Left ventricle myocardium superior (tissue), 1 donor: ENCODE measurements around the gene SLC66A2. TPM values are rescaled to one million over a fixed set of nuclear protein-coding genes. Genes with fewer than 3 reads are reported as not detected.

Source experiments
- ATAC-seq: fragments of 200-7000 bp; cut with Tn5 transposase; one replicate; pipeline ENCODE4 v1.9.1; 2020; ENCODE audit warnings: mild to moderate bottlenecking, moderate library complexity
- DNase-seq: peaks from one replicate; pipeline ENCODE4 v3.0.0-alpha.2; 2020
- intact Hi-C: fragments of 100-400 bp; cut with micrococcal nuclease; formaldehyde crosslinking; loops from one replicate; pipeline ENCODE4 v1.11.0; 2022
- total RNA-seq: library from RNA; stranded (reverse); fragmentation: NEBNext Ultra II Directional; extraction: Animal tissue kit (Norgen Biotek cat#: 25700); gene quantifications from one replicate; pipeline ENCODE4 v1.2.1, GENCODE V29; 2021
- donor health status: DM: no; HTN: yes; CAD: no; lungs with severe emphysema.

SLC66A2 gene
- total RNA-seq, 1 donor from 2014 or later: 28.9 TPM

- intact Hi-C loops: no loop called here
- DNase-seq (peak; percentile 18), ATAC-seq (no peak)
Observed at GRCh38 chr18:79864006-79864725, 87.3 kb downstream of the SLC66A2 start.

- intact Hi-C loops: no loop called here
- ATAC-seq: no peak
- DNase-seq: peak; percentile 16
Observed at GRCh38 chr18:79863161-79864005, 88.1 kb downstream of the SLC66A2 start.

- intact Hi-C loops: no loop called here
- DNase-seq: peak; percentile 7
- ATAC-seq: no peak
Observed at GRCh38 chr18:79862562-79862961, 88.9 kb downstream of the SLC66A2 start.

- ATAC-seq: no peak
- intact Hi-C loops: no loop called here
- no peak for DNase-seq
Observed at GRCh38 chr18:79861687-79862086, 89.8 kb downstream of the SLC66A2 start.

- intact Hi-C loops: no loop called here
- DNase-seq: no peak
- no peak for ATAC-seq
Observed at GRCh38 chr18:79859314-79859713, 92.1 kb downstream of the SLC66A2 start.

- intact Hi-C loops: no loop called here
- DNase-seq: peak; percentile 29
Observed at GRCh38 chr18:79857082-79857671, 94.3 kb downstream of the SLC66A2 start.

GRCh38 chr18:79856119-79857007, 95.1 kb downstream of the SLC66A2 start:
- ATAC-seq: no peak
- peak; percentile 25 for DNase-seq
- intact Hi-C loops: no loop called here

More at GRCh38 chr18:79857082-79857671, 94.3 kb downstream of the SLC66A2 start:
- no peak for ATAC-seq

- intact Hi-C loops: no loop called here
- peak; percentile 18 for DNase-seq
- ATAC-seq: no peak
Observed at GRCh38 chr18:79855147-79855933, 96.1 kb downstream of the SLC66A2 start.

GRCh38 chr18:79853993-79854364, 97.5 kb downstream of the SLC66A2 start:
- intact Hi-C loops: no loop called here
- ATAC-seq: no peak

GRCh38 chr18:79853303-79853992, 98.0 kb downstream of the SLC66A2 start:
- intact Hi-C loops: no loop called here
- no peak for ATAC-seq
- no peak for DNase-seq

More at GRCh38 chr18:79853993-79854364, 97.5 kb downstream of the SLC66A2 start:
- DNase-seq: peak; percentile 24

- DNase-seq (no peak), ATAC-seq (no peak)
- intact Hi-C loops: no loop called here
Observed at GRCh38 chr18:79852561-79853302, 98.7 kb downstream of the SLC66A2 start.

Other genes with a start within 250 kb of the SLC66A2 start
- not detected for gene KCNG2, start 153.7 kb downstream of the SLC66A2 start, total RNA-seq
- 14.5 TPM for gene HSBP1L1, start 13.0 kb upstream of the SLC66A2 start, total RNA-seq
- 91.0 TPM for gene TXNL4A, start 36.9 kb upstream of the SLC66A2 start, total RNA-seq
- gene RBFA, start 82.8 kb upstream of the SLC66A2 start, total RNA-seq: 23.4 TPM
- gene ADNP2, start 157.6 kb upstream of the SLC66A2 start, total RNA-seq: 7.1 TPM